ENCODE data around the gene SERINC5.

The SERINC5 gene

GRCh38 chr5:80259511-80260203 lies 3.8 kb upstream of the SERINC5 start:
- H3K4me3 ChIP-seq (ENCODE audit: low read depth, low read length), result no peak overlapping the region
- DNase-seq (ENCODE audit: low read depth), result no peak

GRCh38 chr5:80255431-80255810 lies 427 bp downstream of the SERINC5 start:
- H3K4me3 ChIP-seq (ENCODE audit: low read depth, low read length), result peak overlapping the region; percentile 72
- DNase-seq (ENCODE audit: low read depth), result no peak

GRCh38 chr5:80254767-80255430 lies 949 bp downstream of the SERINC5 start:
- H3K4me3 ChIP-seq (ENCODE audit: low read depth, low read length), result peak overlapping the region; percentile 72
- DNase-seq (ENCODE audit: low read depth), result no peak

- H3K4me3 ChIP-seq (ENCODE audit: low read depth, low read length), result no peak overlapping the region
- no peak for DNase-seq (ENCODE audit: low read depth)
Observed at GRCh38 chr5:80251636-80252035, 4.2 kb downstream of the SERINC5 start.

- no peak for DNase-seq (ENCODE audit: low read depth)
Observed at GRCh38 chr5:80250801-80251200, 5.0 kb downstream of the SERINC5 start.

GRCh38 chr5:80249901-80250300 lies 5.9 kb downstream of the SERINC5 start:
- H3K4me3 ChIP-seq (ENCODE audit: low read depth, low read length), result no peak overlapping the region
- no peak for DNase-seq (ENCODE audit: low read depth)

More at GRCh38 chr5:80250801-80251200, 5.0 kb downstream of the SERINC5 start:
- no peak overlapping the region for H3K4me3 ChIP-seq (ENCODE audit: low read depth, low read length)

GRCh38 chr5:80248378-80248777 lies 7.5 kb downstream of the SERINC5 start:
- H3K4me3 ChIP-seq (ENCODE audit: low read depth, low read length), result no peak overlapping the region
- DNase-seq (ENCODE audit: low read depth), result no peak

- peak overlapping the region; percentile 3 for H3K4me3 ChIP-seq (ENCODE audit: low read depth, low read length)
- DNase-seq (ENCODE audit: low read depth), result peak; percentile 83
Observed at GRCh38 chr5:80246995-80247729, 8.7 kb downstream of the SERINC5 start.

GRCh38 chr5:80246001-80246758 lies 9.7 kb downstream of the SERINC5 start:
- H3K4me3 ChIP-seq (ENCODE audit: low read depth, low read length), result no peak overlapping the region
- no peak for DNase-seq (ENCODE audit: low read depth)

GRCh38 chr5:80243567-80243966 lies 12.3 kb downstream of the SERINC5 start:
- H3K4me3 ChIP-seq (ENCODE audit: low read depth, low read length), result no peak overlapping the region
- no peak for DNase-seq (ENCODE audit: low read depth)

GRCh38 chr5:80242849-80243248 lies 13.0 kb downstream of the SERINC5 start:
- H3K4me3 ChIP-seq (ENCODE audit: low read depth, low read length), result no peak overlapping the region
- DNase-seq (ENCODE audit: low read depth), result no peak

GRCh38 chr5:80240368-80240986 lies 15.4 kb downstream of the SERINC5 start:
- DNase-seq (ENCODE audit: low read depth), result no peak
- H3K4me3 ChIP-seq (ENCODE audit: low read depth, low read length), result no peak overlapping the region

GRCh38 chr5:80239680-80240367 lies 16.0 kb downstream of the SERINC5 start:
- no peak overlapping the region for H3K4me3 ChIP-seq (ENCODE audit: low read depth, low read length)
- no peak for DNase-seq (ENCODE audit: low read depth)

GRCh38 chr5:80238778-80239679 lies 16.8 kb downstream of the SERINC5 start:
- DNase-seq (ENCODE audit: low read depth), result peak; percentile 47
- no peak overlapping the region for H3K4me3 ChIP-seq (ENCODE audit: low read depth, low read length)

GRCh38 chr5:80238097-80238496 lies 17.8 kb downstream of the SERINC5 start:
- H3K4me3 ChIP-seq (ENCODE audit: low read depth, low read length), result no peak overlapping the region

GRCh38 chr5:80237243-80237642 lies 18.6 kb downstream of the SERINC5 start:
- DNase-seq (ENCODE audit: low read depth), result no peak

More at GRCh38 chr5:80238097-80238496, 17.8 kb downstream of the SERINC5 start:
- DNase-seq (ENCODE audit: low read depth), result no peak

GRCh38 chr5:80234116-80234948 lies 21.5 kb downstream of the SERINC5 start:
- DNase-seq (ENCODE audit: low read depth), result no peak
- no peak overlapping the region for H3K4me3 ChIP-seq (ENCODE audit: low read depth, low read length)

More at GRCh38 chr5:80237243-80237642, 18.6 kb downstream of the SERINC5 start:
- H3K4me3 ChIP-seq (ENCODE audit: low read depth, low read length), result no peak overlapping the region

All from skeletal muscle cell (primary cell).